HepG2 (cell line): ENCODE data around the gene UNC13D. TPM values are rescaled to one million over a fixed set of nuclear protein-coding genes. Genes with fewer than 3 reads are reported as not detected.
A peak's percentile ranks its signal among the peaks of the same experiment; 100 is the strongest.

Experiments
- CBX5 ChIP-seq: sonication (generic); formaldehyde crosslinking; IDR thresholded peaks from 2 replicates; pipeline ENCODE4 v1.4.0; 2020; ENCODE audit warnings: missing genetic modification reagents, borderline replicate concordance
- CTCF ChIP-seq: sonication (generic); formaldehyde crosslinking; IDR thresholded peaks from 2 replicates; pipeline ENCODE4 v1.5.0; 2020; ENCODE audit warnings: mild to moderate bottlenecking, missing genetic modification reagents, moderate library complexity
- GRHL1 ChIP-seq: sonication (generic); formaldehyde crosslinking; conservative IDR thresholded peaks from 2 replicates; pipeline ENCODE4 v1.8.0; 2022; ENCODE audit warnings: missing genetic modification reagents
- HOMEZ ChIP-seq: IDR thresholded peaks from 2 replicates; pipeline ENCODE4 v1.6.1; 2016; ENCODE audit warnings: low read depth
- JUN ChIP-seq: sonication (generic); formaldehyde crosslinking; IDR thresholded peaks from 2 replicates; pipeline ENCODE4 v1.4.0; 2020; ENCODE audit warnings: mild to moderate bottlenecking, missing genetic modification reagents
- MIER3 ChIP-seq: IDR thresholded peaks from 2 replicates; pipeline ENCODE4 v1.6.1; 2016; ENCODE audit warnings: missing compliant biosample characterization, borderline replicate concordance
- MLX ChIP-seq: IDR thresholded peaks from 2 replicates; pipeline ENCODE4 v1.6.1; 2016
- NR2F1 ChIP-seq, 2 experiments: fragments of 450-650 bp in 1 of 2; formaldehyde crosslinking in 1 of 2; IDR thresholded peaks; 2 replicates each; pipeline versions ENCODE4 v1.5.0 to v1.6.1; 2016 to 2020; ENCODE audit warnings: mild to moderate bottlenecking in 1 of 2, missing compliant biosample characterization in 1 of 2, missing genetic modification reagents in 1 of 2, moderate library complexity in 1 of 2
- RCOR2 ChIP-seq: IDR thresholded peaks from 2 replicates; pipeline ENCODE4 v1.6.1; 2016; ENCODE audit warnings: missing biosample characterization, missing genetic modification reagents
- SAP130 ChIP-seq: IDR thresholded peaks from 2 replicates; pipeline ENCODE4 v1.6.1; 2016; ENCODE audit warnings: low read depth
- SRSF1 ChIP-seq: fragments of 200-400 bp; formaldehyde crosslinking; optimal IDR thresholded peaks from 2 replicates; pipeline ENCODE3; 2017; ENCODE audit warnings: mild to moderate bottlenecking, low read depth, low read length, moderate library complexity
- TARDBP ChIP-seq: sonication (generic); formaldehyde crosslinking; IDR thresholded peaks from 2 replicates; pipeline ENCODE4 v1.8.0; 2022; ENCODE audit warnings: mild to moderate bottlenecking, missing genetic modification reagents
- ZNF382 ChIP-seq: sonication (generic); formaldehyde crosslinking; IDR thresholded peaks from 2 replicates; pipeline ENCODE4 v1.5.0; 2020; ENCODE audit warnings: missing genetic modification reagents, mild to moderate bottlenecking, borderline replicate concordance
- ZNF432 ChIP-seq: sonication (generic); formaldehyde crosslinking; IDR thresholded peaks from 2 replicates; pipeline ENCODE4 v1.5.0; 2020; ENCODE audit warnings: missing genetic modification reagents, mild to moderate bottlenecking, borderline replicate concordance
- polyA plus RNA-seq, 8 experiments: library from polyadenylated mRNA; depleted of rRNA in 3 of 8; stranded (reverse) in 7 of 8; unstranded in 1 of 8; fragments of >200 nt; fragmentation: Illumina TruSeq in 4 of 8; extraction: Trizol in 4 of 8; gene quantifications; 2 replicates each; pipeline versions ENCODE4 v1.2.1 to v1.2.3, GENCODE V29; 2011 to 2016; ENCODE audit warnings: low read depth in 4 of 8, missing spikeins in 1 of 8, mixed read lengths in 1 of 8; ENCODE audit not compliant: insufficient read depth in 1 of 8
- total RNA-seq, 5 experiments: library from RNA; depleted of rRNA; stranded (reverse); fragments of >200 nt; fragmentation: Illumina TruSeq; extraction: Trizol; gene quantifications; 2 replicates each; pipeline ENCODE4 v1.2.3, GENCODE V29; 2016; ENCODE audit warnings: low read depth in 1 of 5
- TF ChIP-seq, protein P1 (sequence below), 2 experiments: fragments of 450-650 bp in 1 of 2; sonication (generic) in 1 of 2; formaldehyde crosslinking; IDR thresholded peaks; 2 replicates each; pipeline versions ENCODE4 v1.5.0 to v1.8.0; 2020 to 2022; ENCODE audit warnings: mild to moderate bottlenecking in 1 of 2, missing genetic modification reagents in 1 of 2
- TF ChIP-seq, protein P2 (sequence below), 2 experiments: sonication (generic) in 1 of 2; formaldehyde crosslinking in 1 of 2; IDR thresholded peaks; 2 replicates each; pipeline versions ENCODE4 v1.4.0 to v1.6.1; 2018 to 2020; ENCODE audit warnings: missing genetic modification reagents in 2 of 2, borderline replicate concordance in 1 of 2, low read depth in 1 of 2, mild to moderate bottlenecking in 1 of 2, missing biosample characterization in 1 of 2

UNC13D gene
- total and polyA plus RNA-seq, 2 of the 13 experiments (the other 11 are each of a cell fraction or from before 2014, with no cell fraction given) = 29.7 to 42.7 TPM

DNA sequence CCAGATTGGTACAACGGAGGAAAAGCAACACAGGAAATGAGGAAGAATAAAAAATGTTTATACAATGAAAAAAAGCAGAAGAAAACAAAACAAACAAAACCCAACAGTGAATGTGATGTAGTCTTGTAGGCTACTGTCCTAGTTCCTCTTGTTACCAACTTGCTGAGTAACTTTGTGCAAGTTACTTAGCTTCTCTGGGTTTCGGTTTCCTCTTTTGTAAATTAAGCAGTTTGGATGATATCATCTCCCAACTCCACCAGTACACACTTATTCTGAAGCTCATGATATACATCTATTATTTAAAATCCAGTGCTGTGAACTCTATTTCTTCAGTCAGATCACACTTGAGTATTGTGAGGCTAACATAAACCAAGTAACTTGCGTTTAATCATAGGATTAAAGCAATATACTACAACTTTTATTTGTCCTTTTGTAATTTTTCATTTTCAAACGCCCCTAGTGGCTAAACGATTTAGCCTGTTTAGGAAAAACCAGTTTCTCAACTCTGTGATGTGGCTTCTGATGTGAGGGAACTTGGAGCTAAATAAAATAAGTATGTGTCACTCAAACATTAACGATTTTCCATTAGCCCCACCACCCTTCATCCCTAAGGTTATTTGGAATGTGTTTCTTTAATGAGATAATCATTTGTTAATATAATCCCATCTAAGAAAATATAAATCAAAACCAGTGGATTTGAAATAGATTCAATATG is 61.0 kb downstream of the UNC13D start (continued):
- TF ChIP-seq TARDBP (CRISPR knock-in tag) (0 out of 2 replicates have a peak, but pooled peaks have one; percentile 49), MIER3 (CRISPR knock-in tag) (peak; percentile 16; the same call in 1 of the 2 replicates), GRHL1 (CRISPR knock-in tag) (no peak), RCOR2 (0 out of 2 replicates have a peak, but pooled peaks have one; percentile 18), CTCF (peak; percentile 54), CBX5 (no peak), JUN (CRISPR knock-in tag) (no peak), NR2F1 (CRISPR knock-in tag; IDR thresholded peaks at IDR 0.05) (0 out of 4 replicates have a peak, but pooled peaks of 1 of the 2 experiments have one; percentile 21), ZNF432 (CRISPR knock-in tag) (no peak), MLX (no peak), SRSF1 (no peak), ZNF382 (CRISPR knock-in tag) (no peak), HOMEZ (CRISPR knock-in tag) (peak; percentile 10; the same call in 1 of the 2 replicates), SAP130 (CRISPR knock-in tag) (peak; percentile 27; the same call in 1 of the 2 replicates)
- TF ChIP-seq, protein P1, sequence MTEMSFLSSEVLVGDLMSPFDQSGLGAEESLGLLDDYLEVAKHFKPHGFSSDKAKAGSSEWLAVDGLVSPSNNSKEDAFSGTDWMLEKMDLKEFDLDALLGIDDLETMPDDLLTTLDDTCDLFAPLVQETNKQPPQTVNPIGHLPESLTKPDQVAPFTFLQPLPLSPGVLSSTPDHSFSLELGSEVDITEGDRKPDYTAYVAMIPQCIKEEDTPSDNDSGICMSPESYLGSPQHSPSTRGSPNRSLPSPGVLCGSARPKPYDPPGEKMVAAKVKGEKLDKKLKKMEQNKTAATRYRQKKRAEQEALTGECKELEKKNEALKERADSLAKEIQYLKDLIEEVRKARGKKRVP (CRISPR knock-in tag; IDR thresholded peaks at IDR 0.05) = no peak
- TF ChIP-seq, protein P2, sequence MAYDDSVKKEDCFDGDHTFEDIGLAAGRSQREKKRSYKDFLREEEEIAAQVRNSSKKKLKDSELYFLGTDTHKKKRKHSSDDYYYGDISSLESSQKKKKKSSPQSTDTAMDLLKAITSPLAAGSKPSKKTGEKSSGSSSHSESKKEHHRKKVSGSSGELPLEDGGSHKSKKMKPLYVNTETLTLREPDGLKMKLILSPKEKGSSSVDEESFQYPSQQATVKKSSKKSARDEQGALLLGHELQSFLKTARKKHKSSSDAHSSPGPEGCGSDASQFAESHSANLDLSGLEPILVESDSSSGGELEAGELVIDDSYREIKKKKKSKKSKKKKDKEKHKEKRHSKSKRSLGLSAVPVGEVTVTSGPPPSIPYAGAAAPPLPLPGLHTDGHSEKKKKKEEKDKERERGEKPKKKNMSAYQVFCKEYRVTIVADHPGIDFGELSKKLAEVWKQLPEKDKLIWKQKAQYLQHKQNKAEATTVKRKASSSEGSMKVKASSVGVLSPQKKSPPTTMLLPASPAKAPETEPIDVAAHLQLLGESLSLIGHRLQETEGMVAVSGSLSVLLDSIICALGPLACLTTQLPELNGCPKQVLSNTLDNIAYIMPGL (CRISPR knock-in tag; IDR thresholded peaks at IDR 0.05; ENCODE audit: borderline replicate concordance in 1 of 2, low read depth in 1 of 2) = 0 out of 4 replicates have a peak, but pooled peaks of 1 of the 2 experiments have one; percentile 65
